Inflammatory macrophage treated with lipopolysaccharide for 1 hour (primary cell): ENCODE results near the gene PNPLA7.
"Not testable (repeated sequence)": the region's sequence is repeated elsewhere in the genome, so short reads cannot be mapped to it uniquely, and the experiment has no call there.

ENCODE experiments used
- DNase-seq, 2 donors: peaks; one replicate each; pipeline ENCODE4 v3.0.0-alpha.2; 2020 to 2022

Gene PNPLA7

DNA sequence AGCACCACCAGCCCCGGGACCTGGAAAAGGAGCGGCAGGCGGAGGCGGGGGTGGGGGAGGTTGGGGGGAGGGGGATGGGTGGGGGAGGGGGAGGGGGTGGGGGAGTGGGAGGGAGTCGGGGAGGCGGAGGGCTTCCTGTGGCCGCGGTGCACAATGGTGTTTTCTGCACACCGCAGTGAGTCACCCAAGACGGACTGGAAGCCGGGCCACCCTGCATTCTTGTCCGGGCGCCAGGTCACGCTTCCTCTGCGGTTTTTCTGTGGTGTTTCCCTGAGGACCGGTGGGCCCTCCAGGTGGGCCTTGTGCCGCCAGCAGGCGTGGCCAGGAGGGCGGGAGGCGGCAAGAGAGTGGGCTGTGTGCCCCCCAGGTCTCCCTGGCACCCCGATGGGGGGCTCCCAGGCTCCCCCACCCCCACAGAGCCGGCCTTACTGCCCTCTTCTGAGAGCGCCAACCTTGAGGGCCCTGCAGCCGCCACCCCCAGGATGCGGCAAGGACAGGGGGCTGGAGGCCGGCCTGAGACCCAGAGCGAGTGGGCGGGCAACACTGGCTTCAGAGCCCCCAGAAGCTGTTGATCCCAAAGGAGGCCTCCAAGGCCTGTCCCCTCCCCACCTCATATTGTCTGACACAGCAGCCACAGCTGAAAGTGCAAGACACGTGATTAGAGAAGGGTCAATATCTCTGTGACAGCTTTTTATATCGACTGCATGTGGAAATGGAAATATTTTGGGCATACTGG, 138.4 kb downstream of the PNPLA7 start:
- peak in 1 of 2 donors; percentile 28 for DNase-seq

DNA sequence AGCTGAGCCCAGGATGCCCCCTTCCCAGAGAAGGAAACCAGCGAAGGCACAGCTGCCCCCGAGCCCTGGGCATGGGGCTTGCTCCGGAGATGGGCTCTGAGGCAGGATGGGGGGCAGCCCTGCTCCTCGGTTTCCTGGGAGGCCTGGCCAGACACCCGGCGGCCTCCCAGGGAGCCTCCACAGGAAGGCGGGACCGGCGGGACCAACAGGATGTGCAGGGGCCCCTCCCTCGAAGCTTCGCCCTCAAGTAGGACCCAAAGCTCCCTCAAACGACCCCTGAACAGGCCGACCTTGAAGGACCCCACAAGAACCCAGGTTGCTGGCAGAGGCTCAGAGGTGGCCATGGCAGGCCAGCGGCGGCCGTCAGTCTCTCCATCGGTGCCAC, 138.9 kb downstream of the PNPLA7 start:
- DNase-seq: no peak

DNA sequence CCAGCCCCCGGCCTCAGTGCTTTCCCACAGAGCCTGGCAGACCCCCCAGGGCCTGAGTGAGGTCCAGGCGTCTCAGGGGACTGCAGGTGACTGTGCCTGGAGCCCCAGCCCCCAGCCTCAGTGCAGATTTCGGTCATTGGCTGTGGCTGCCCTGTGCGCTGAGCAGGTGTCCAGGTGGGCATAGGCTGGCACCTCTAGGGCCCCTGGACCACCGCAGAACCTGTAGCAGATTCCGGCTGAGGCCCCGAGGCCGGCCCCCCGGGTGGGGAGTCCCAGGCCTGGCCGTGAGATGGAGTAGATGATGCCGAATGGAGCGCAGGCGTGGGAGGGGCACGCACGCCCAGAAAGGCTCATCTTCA, 139.3 kb downstream of the PNPLA7 start:
- DNase-seq: no peak

DNA sequence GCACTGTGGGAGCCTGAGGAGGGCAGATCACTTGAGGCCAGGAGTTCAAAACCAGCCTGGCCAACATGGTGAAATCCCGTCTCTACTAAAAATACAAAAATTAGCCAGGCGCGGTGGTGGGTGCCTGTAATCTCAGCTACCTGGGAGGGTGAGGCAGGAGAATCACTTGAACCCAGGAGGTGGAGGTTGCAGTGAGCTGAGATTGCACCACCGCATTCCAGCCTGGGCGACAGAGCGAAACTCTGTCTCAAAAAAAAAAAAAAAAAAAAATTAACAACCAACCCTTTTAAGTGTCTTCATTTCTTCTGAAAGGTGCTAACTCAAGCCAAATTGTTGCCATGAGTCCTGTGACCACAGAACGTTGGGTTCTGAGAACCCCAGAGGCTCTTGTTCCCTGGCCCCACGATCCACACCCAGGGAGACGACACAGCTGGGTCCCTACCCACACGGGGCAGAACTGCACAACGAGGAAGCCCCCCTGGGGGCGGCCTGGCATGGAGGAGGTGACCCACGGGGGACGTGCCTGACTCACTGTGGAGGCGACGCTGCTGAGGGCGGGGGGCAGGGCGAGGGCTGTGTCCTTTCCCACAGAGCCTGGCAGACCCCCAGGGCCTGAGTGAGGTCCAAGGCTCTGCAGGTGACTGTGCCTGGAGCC, 139.8 kb downstream of the PNPLA7 start:
- DNase-seq: not testable (repeated sequence)
